Osteoblast (primary cell): Measurements from ENCODE around the gene CACHD1. TPM values are rescaled to one million over a fixed set of nuclear protein-coding genes. Genes with fewer than 3 reads are reported as not detected.

Experiments used
- DNase-seq: peaks from one replicate; pipeline ENCODE4 v3.0.0; 2011; ENCODE audit warnings: low spot score, mixed read lengths; ENCODE audit not compliant: insufficient read length; ENCODE audit errors: missing footprints
- H2AFZ ChIP-seq: 2 replicates; pipeline ENCODE4 v1.6.0; 2011; ENCODE audit warnings: mild to moderate bottlenecking, low read length
- H3K27ac ChIP-seq: 2 replicates; pipeline ENCODE4 v1.5.1; 2011; ENCODE audit warnings: mild to moderate bottlenecking, low read depth, low read length, moderate library complexity
- H3K27me3 ChIP-seq: 2 replicates; pipeline ENCODE4 v1.6.0; 2012; ENCODE audit warnings: mild to moderate bottlenecking, control low read depth, inconsistent platforms, low read length, moderate library complexity; ENCODE audit not compliant: insufficient read depth
- H3K36me3 ChIP-seq: 2 replicates; pipeline ENCODE4 v1.5.1; 2011; ENCODE audit warnings: mild to moderate bottlenecking, low read length, control low read depth, moderate library complexity; ENCODE audit not compliant: insufficient read depth
- H3K4me1 ChIP-seq: 2 replicates; pipeline ENCODE4 v1.5.1; 2011; ENCODE audit warnings: mild to moderate bottlenecking, low read length, control low read depth, moderate library complexity; ENCODE audit not compliant: insufficient read depth
- H3K4me2 ChIP-seq: 2 replicates; pipeline ENCODE4 v1.6.0; 2011; ENCODE audit warnings: mild to moderate bottlenecking, low read length; ENCODE audit not compliant: insufficient read depth
- H3K4me3 ChIP-seq: fragments of 200-600 bp; sonication (generic); 3 replicates; pipeline ENCODE4 v1.5.1; 2012; ENCODE audit warnings: mild to moderate bottlenecking, low read length, inconsistent platforms; ENCODE audit not compliant: insufficient read depth
- H3K79me2 ChIP-seq: 2 replicates; pipeline ENCODE4 v1.6.0; 2012; ENCODE audit warnings: mild to moderate bottlenecking, low read length, control low read depth, inconsistent platforms; ENCODE audit not compliant: insufficient read depth
- H3K9me3 ChIP-seq: 2 replicates; pipeline ENCODE4 v1.5.1; 2011; ENCODE audit warnings: low read depth, low read length, control low read depth
- H4K20me1 ChIP-seq: 2 replicates; pipeline ENCODE4 v1.6.0; 2012; ENCODE audit warnings: mild to moderate bottlenecking, low read length, control low read depth; ENCODE audit not compliant: insufficient read depth
- CTCF ChIP-seq: IDR thresholded peaks from 2 replicates; pipeline ENCODE4 v1.5.1; 2011; ENCODE audit warnings: mild to moderate bottlenecking, low read depth, low read length, moderate library complexity; ENCODE audit errors: extremely low read depth
- total RNA-seq: library from RNA; depleted of rRNA; stranded (reverse); fragments of >200 nt; gene quantifications from 2 replicates; pipeline ENCODE4 v1.2.3, GENCODE V29; 2012

The CACHD1 gene
- total RNA-seq, 1 donor, result 5.1 TPM

GRCh38 chr1:64651841-64652240, 181.9 kb downstream of the CACHD1 start:
- Histone ChIP-seq H3K4me2 (no peak overlapping the region), H3K4me3 (no peak overlapping the region), H3K9me3 (no peaks in the 10 kb centered on the region), H3K36me3 (no peaks in the 10 kb centered on the region), H2AFZ (no peak overlapping the region), H3K79me2 (no peaks in the 10 kb centered on the region), H3K27ac (no peak overlapping the region), H3K27me3 (no peaks in the 10 kb centered on the region), H3K4me1 (no peaks in the 10 kb centered on the region), H4K20me1 (no peaks in the 10 kb centered on the region)
- no peak for TF ChIP-seq CTCF
- DNase-seq, result no peak

GRCh38 chr1:64653466-64653865, 183.5 kb downstream of the CACHD1 start:
- no peaks in the 10 kb centered on the region for H4K20me1 ChIP-seq
- H3K27ac ChIP-seq, result no peak overlapping the region
- H3K9me3 ChIP-seq, result no peaks in the 10 kb centered on the region
- H3K4me1 ChIP-seq, result no peaks in the 10 kb centered on the region
- H3K4me2 ChIP-seq, result no peak overlapping the region
- H3K4me3 ChIP-seq, result no peak overlapping the region
- H3K79me2 ChIP-seq, result no peaks in the 10 kb centered on the region
- no peak for DNase-seq
- no peaks in the 10 kb centered on the region for H3K36me3 ChIP-seq
- H2AFZ ChIP-seq, result no peak overlapping the region
- H3K27me3 ChIP-seq, result no peaks in the 10 kb centered on the region
- no peak for TF ChIP-seq CTCF

GRCh38 chr1:64654519-64655341, 184.8 kb downstream of the CACHD1 start:
- Histone ChIP-seq H4K20me1 (no peaks in the 10 kb centered on the region), H3K9me3 (no peaks in the 10 kb centered on the region), H3K4me2 (no peak overlapping the region), H3K27me3 (no peaks in the 10 kb centered on the region), H3K27ac (no peak overlapping the region), H2AFZ (no peak overlapping the region), H3K79me2 (no peaks in the 10 kb centered on the region), H3K4me3 (no peak overlapping the region), H3K4me1 (no peaks in the 10 kb centered on the region), H3K36me3 (no peaks in the 10 kb centered on the region)
- TF ChIP-seq CTCF, result peak; percentile 23
- DNase-seq, result no peak

- Histone ChIP-seq H3K4me3 (no peak overlapping the region), H3K9me3 (no peaks in the 10 kb centered on the region), H3K4me1 (no peaks in the 10 kb centered on the region), H4K20me1 (no peaks in the 10 kb centered on the region), H2AFZ (no peak overlapping the region), H3K4me2 (no peak overlapping the region), H3K27ac (no peak overlapping the region), H3K36me3 (no peaks in the 10 kb centered on the region), H3K79me2 (no peaks in the 10 kb centered on the region), H3K27me3 (no peaks in the 10 kb centered on the region)
- TF ChIP-seq CTCF, result no peak
- no peak for DNase-seq
Observed at GRCh38 chr1:64655861-64656260, 185.9 kb downstream of the CACHD1 start.
